HEK293 (cell line): ENCODE data around the gene ANO2.

Source experiments
- CTCF ChIA-PET: fragments of 350-600 bp; formaldehyde crosslinking; extraction: SDS; loops from one replicate; lab custom pipeline; 2021; ENCODE audit warnings: antibody characterized with exemption; lab: Yijun Ruan, JAX
- POLR2A ChIA-PET: fragments of 300-600 bp; formaldehyde crosslinking; extraction: SDS; loops from one replicate; lab custom pipeline; 2020; ENCODE audit warnings: antibody characterized with exemption, inconsistent platforms; lab: Yijun Ruan, JAX
- H3K27ac ChIP-seq: fragments of 200-500 bp; sonication (Bioruptor generic); 2 replicates; pipeline ENCODE4 v1.5.1; 2014; ENCODE audit warnings: low read depth, low read length, control low read depth, inconsistent platforms; ENCODE audit errors: extremely low read depth
- H3K36me3 ChIP-seq, 2 experiments: fragments of 200-500 bp in 1 of 2; sonication (Bioruptor generic) in 1 of 2; 1 replicate in 1 of 2; 2 replicates in 1 of 2; pipeline ENCODE4 v1.5.1; 2014 to 2017; ENCODE audit warnings: inconsistent platforms in 2 of 2, low read length in 2 of 2; ENCODE audit not compliant: control insufficient read depth in 2 of 2, insufficient read depth in 1 of 2
- H3K4me1 ChIP-seq: fragments of 200-500 bp; sonication (Bioruptor generic); 2 replicates; pipeline ENCODE4 v1.5.1; 2014; ENCODE audit warnings: mild to moderate bottlenecking, low read length, inconsistent platforms; ENCODE audit not compliant: control insufficient read depth, insufficient read depth
- H3K4me3 ChIP-seq: 2 replicates; pipeline ENCODE4 v1.5.1; 2011; ENCODE audit warnings: low read depth, mild to moderate bottlenecking, control low read depth, low read length, moderate library complexity
- H3K9me3 ChIP-seq: fragments of 200-500 bp; sonication (Bioruptor generic); 2 replicates; pipeline ENCODE4 v1.5.1; 2014; ENCODE audit warnings: low read depth, low read length, inconsistent platforms; ENCODE audit not compliant: control insufficient read depth, insufficient read depth
- HOXC10 ChIP-seq: sonication (generic); formaldehyde crosslinking; IDR thresholded peaks from 2 replicates; pipeline ENCODE4 v1.8.1; 2023; ENCODE audit warnings: mild to moderate bottlenecking, missing genetic modification reagents
- ZFP3 ChIP-seq: fragments of 450-650 bp; formaldehyde crosslinking; IDR thresholded peaks from 2 replicates; pipeline ENCODE4 v1.5.1; 2016; ENCODE audit warnings: low read depth, missing biosample characterization, missing genetic modification characterization
- ZNF10 ChIP-seq: fragments of 450-650 bp; formaldehyde crosslinking; IDR thresholded peaks from 2 replicates; pipeline ENCODE4 v1.5.1; 2017; ENCODE audit warnings: missing biosample characterization, missing genetic modification characterization
- ZNF133 ChIP-seq: fragments of 450-650 bp; formaldehyde crosslinking; IDR thresholded peaks from 2 replicates; pipeline ENCODE4 v1.5.1; 2016; ENCODE audit warnings: missing biosample characterization, missing genetic modification characterization
- ZNF146 ChIP-seq: fragments of 450-650 bp; formaldehyde crosslinking; IDR thresholded peaks from 2 replicates; pipeline ENCODE4 v1.5.1; 2016; ENCODE audit warnings: missing biosample characterization, missing genetic modification characterization
- ZNF16 ChIP-seq: fragments of 450-650 bp; formaldehyde crosslinking; IDR thresholded peaks from 2 replicates; pipeline ENCODE4 v1.5.1; 2016; ENCODE audit warnings: low read depth, missing biosample characterization, missing genetic modification characterization
- ZNF174 ChIP-seq: fragments of 450-650 bp; formaldehyde crosslinking; IDR thresholded peaks from 2 replicates; pipeline ENCODE4 v1.5.0; 2017; ENCODE audit warnings: missing biosample characterization, mild to moderate bottlenecking, missing genetic modification characterization
- ZNF184 ChIP-seq: fragments of 450-650 bp; IDR thresholded peaks from 2 replicates; pipeline ENCODE4 v1.5.1; 2018; ENCODE audit warnings: missing biosample characterization, mild to moderate bottlenecking, missing genetic modification characterization
- ZNF214 ChIP-seq: fragments of 450-650 bp; formaldehyde crosslinking; IDR thresholded peaks from 2 replicates; pipeline ENCODE4 v1.5.1; 2017; ENCODE audit warnings: missing biosample characterization, mild to moderate bottlenecking, missing genetic modification characterization, borderline replicate concordance
- ZNF266 ChIP-seq: fragments of 450-650 bp; formaldehyde crosslinking; IDR thresholded peaks from 2 replicates; pipeline ENCODE4 v1.5.1; 2016; ENCODE audit warnings: missing biosample characterization, missing genetic modification characterization, low read depth
- ZNF366 ChIP-seq: fragments of 450-650 bp; formaldehyde crosslinking; conservative IDR thresholded peaks from 2 replicates; pipeline ENCODE4 v1.5.1; 2016; ENCODE audit warnings: missing biosample characterization, missing genetic modification characterization
- ZNF555 ChIP-seq: fragments of 450-650 bp; formaldehyde crosslinking; conservative IDR thresholded peaks from 2 replicates; pipeline ENCODE4 v1.5.1; 2017; ENCODE audit warnings: missing biosample characterization, mild to moderate bottlenecking, missing genetic modification characterization, inconsistent platforms
- ZNF561 ChIP-seq: fragments of 450-650 bp; IDR thresholded peaks from 2 replicates; pipeline ENCODE4 v1.5.1; 2018; ENCODE audit warnings: missing biosample characterization, missing genetic modification characterization, borderline replicate concordance
- ZNF600 ChIP-seq: fragments of 450-650 bp; formaldehyde crosslinking; IDR thresholded peaks from 2 replicates; pipeline ENCODE4 v1.5.1; 2016; ENCODE audit warnings: missing biosample characterization, missing genetic modification characterization
- ZNF670 ChIP-seq: fragments of 450-650 bp; formaldehyde crosslinking; IDR thresholded peaks from 2 replicates; pipeline ENCODE4 v1.5.1; 2016; ENCODE audit warnings: missing biosample characterization, missing genetic modification characterization, low read depth
- ZNF677 ChIP-seq: fragments of 450-650 bp; IDR thresholded peaks from 2 replicates; pipeline ENCODE4 v1.5.0; 2018; ENCODE audit warnings: missing biosample characterization, mild to moderate bottlenecking, missing genetic modification characterization, moderate library complexity
- ZNF76 ChIP-seq: fragments of 450-650 bp; formaldehyde crosslinking; IDR thresholded peaks from 2 replicates; pipeline ENCODE4; 2016; ENCODE audit warnings: low read depth, missing biosample characterization, missing genetic modification characterization, borderline replicate concordance
- ZNF785 ChIP-seq: fragments of 450-650 bp; formaldehyde crosslinking; IDR thresholded peaks from 2 replicates; pipeline ENCODE4 v1.5.1; 2016; ENCODE audit warnings: missing biosample characterization, missing genetic modification characterization
- TF ChIP-seq, protein P1 (sequence below): IDR thresholded peaks from 2 replicates; pipeline ENCODE4 v1.6.1; 2011; ENCODE audit warnings: mild to moderate bottlenecking, low read depth, low read length, borderline replicate concordance
- TF ChIP-seq, protein P2 (sequence below): fragments of 450-650 bp; formaldehyde crosslinking; IDR thresholded peaks from 2 replicates; pipeline ENCODE4 v1.5.1; 2016; ENCODE audit warnings: missing biosample characterization, missing genetic modification characterization
- TF ChIP-seq, protein P3 (sequence below): fragments of 450-650 bp; formaldehyde crosslinking; IDR thresholded peaks from 2 replicates; pipeline ENCODE4 v1.5.1; 2017; ENCODE audit warnings: missing biosample characterization, missing genetic modification characterization

The ANO2 gene

DNA sequence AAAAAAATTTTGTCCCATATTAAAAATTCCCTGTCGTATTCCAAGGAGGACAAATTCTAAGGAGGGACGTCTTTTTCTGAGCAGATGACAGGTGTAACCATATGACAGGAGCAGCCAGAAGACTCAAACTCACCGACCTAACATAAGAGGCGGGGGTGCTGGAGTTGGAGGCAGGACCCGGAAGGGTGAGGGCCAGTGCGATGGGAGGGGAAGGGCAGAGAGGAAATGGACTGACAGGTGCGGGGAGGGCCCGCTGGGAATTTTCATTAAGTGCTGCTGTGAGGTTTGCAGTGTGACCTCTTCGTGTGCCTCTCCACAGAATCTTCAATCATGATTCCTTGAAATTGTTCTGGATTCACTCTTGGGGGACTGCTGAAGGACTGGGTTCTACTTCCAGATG lies 323.7 kb downstream of the ANO2 start:
- no peaks in the 10 kb centered on the region for H3K9me3 ChIP-seq
- TF ChIP-seq, protein P1, sequence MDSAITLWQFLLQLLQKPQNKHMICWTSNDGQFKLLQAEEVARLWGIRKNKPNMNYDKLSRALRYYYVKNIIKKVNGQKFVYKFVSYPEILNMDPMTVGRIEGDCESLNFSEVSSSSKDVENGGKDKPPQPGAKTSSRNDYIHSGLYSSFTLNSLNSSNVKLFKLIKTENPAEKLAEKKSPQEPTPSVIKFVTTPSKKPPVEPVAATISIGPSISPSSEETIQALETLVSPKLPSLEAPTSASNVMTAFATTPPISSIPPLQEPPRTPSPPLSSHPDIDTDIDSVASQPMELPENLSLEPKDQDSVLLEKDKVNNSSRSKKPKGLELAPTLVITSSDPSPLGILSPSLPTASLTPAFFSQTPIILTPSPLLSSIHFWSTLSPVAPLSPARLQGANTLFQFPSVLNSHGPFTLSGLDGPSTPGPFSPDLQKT = no peak
- TF ChIP-seq ZNF561 (tag by site-specific recombination) = no peak
- TF ChIP-seq ZNF184 (tag by site-specific recombination) = no peak
- TF ChIP-seq ZNF266 = no peak
- TF ChIP-seq ZNF670 (tag by site-specific recombination) = no peak
- no peak for TF ChIP-seq ZNF785 (tag by site-specific recombination)
- TF ChIP-seq HOXC10 (CRISPR knock-in tag) = no peak
- TF ChIP-seq ZNF214 = no peak
- TF ChIP-seq ZNF146 (tag by site-specific recombination) = no peak
- no peak for TF ChIP-seq ZNF366 (tag by site-specific recombination)
- no peak for TF ChIP-seq ZFP3
- no peak overlapping the region for H3K27ac ChIP-seq
- POLR2A ChIA-PET = no interaction called here
- CTCF ChIA-PET = no interaction called here
- H3K4me3 ChIP-seq = no peak overlapping the region
- no peaks in the 10 kb centered on the region for H3K4me1 ChIP-seq
- H3K36me3 ChIP-seq = no peaks in the 10 kb centered on the region

DNA sequence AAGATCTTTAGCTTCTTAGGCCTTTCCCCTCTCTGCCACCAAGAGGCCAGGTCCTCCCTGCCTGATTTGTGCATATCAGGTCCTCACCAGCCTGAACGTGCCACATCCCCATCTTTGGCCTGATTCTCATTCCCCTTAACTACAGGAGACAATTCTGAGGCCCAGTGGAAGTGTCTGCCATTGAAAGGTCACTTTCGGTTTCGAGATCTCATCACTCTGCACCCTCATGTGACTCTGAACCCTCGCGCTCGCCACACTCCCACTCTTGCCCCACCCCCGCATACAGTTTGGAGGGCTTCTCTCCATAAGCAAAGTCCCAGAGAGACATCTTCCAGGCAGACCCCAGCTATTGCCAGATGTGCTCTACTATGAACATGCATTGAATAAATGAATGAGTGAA lies 324.2 kb downstream of the ANO2 start:
- Histone ChIP-seq H3K27ac (no peak overlapping the region), H3K36me3 (no peaks in the 10 kb centered on the region), H3K4me3 (no peak overlapping the region), H3K4me1 (no peaks in the 10 kb centered on the region), H3K9me3 (no peaks in the 10 kb centered on the region)
- ChIA-PET POLR2A (no interaction called here), CTCF (no interaction called here)
- TF ChIP-seq ZNF785 (tag by site-specific recombination) (no peak), ZNF10 (tag by site-specific recombination) (no peak), ZNF133 (tag by site-specific recombination) (no peak), ZNF76 (tag by site-specific recombination) (no peak), ZNF174 (tag by site-specific recombination) (no peak), ZNF555 (tag by site-specific recombination) (no peak), ZNF600 (tag by site-specific recombination) (no peak), ZNF677 (tag by site-specific recombination) (no peak), ZNF16 (no peak)
- TF ChIP-seq, protein P2, sequence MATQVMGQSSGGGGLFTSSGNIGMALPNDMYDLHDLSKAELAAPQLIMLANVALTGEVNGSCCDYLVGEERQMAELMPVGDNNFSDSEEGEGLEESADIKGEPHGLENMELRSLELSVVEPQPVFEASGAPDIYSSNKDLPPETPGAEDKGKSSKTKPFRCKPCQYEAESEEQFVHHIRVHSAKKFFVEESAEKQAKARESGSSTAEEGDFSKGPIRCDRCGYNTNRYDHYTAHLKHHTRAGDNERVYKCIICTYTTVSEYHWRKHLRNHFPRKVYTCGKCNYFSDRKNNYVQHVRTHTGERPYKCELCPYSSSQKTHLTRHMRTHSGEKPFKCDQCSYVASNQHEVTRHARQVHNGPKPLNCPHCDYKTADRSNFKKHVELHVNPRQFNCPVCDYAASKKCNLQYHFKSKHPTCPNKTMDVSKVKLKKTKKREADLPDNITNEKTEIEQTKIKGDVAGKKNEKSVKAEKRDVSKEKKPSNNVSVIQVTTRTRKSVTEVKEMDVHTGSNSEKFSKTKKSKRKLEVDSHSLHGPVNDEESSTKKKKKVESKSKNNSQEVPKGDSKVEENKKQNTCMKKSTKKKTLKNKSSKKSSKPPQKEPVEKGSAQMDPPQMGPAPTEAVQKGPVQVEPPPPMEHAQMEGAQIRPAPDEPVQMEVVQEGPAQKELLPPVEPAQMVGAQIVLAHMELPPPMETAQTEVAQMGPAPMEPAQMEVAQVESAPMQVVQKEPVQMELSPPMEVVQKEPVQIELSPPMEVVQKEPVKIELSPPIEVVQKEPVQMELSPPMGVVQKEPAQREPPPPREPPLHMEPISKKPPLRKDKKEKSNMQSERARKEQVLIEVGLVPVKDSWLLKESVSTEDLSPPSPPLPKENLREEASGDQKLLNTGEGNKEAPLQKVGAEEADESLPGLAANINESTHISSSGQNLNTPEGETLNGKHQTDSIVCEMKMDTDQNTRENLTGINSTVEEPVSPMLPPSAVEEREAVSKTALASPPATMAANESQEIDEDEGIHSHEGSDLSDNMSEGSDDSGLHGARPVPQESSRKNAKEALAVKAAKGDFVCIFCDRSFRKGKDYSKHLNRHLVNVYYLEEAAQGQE (tag by site-specific recombination) = no peak
- TF ChIP-seq, protein P3, sequence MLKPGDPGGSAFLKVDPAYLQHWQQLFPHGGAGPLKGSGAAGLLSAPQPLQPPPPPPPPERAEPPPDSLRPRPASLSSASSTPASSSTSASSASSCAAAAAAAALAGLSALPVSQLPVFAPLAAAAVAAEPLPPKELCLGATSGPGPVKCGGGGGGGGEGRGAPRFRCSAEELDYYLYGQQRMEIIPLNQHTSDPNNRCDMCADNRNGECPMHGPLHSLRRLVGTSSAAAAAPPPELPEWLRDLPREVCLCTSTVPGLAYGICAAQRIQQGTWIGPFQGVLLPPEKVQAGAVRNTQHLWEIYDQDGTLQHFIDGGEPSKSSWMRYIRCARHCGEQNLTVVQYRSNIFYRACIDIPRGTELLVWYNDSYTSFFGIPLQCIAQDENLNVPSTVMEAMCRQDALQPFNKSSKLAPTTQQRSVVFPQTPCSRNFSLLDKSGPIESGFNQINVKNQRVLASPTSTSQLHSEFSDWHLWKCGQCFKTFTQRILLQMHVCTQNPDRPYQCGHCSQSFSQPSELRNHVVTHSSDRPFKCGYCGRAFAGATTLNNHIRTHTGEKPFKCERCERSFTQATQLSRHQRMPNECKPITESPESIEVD = no peak
